Peyer's patch (tissue), 4 donors: Measurements from ENCODE around the gene FTO.

Experiments used
- POLR2A ChIP-seq, 2 donors: fragments of 450-650 bp; IDR thresholded peaks; one replicate each; pipeline ENCODE4 v1.5.1; 2017; ENCODE audit warnings: antibody characterized with exemption in 2 of 2, mild to moderate bottlenecking in 2 of 2, moderate library complexity in 2 of 2
- TF ChIP-seq, protein P1 (sequence below), 6 experiments: fragments of 450-650 bp in 4 of 6; fragments of 200-600 bp in 2 of 6; sonication (generic) in 1 of 6; IDR thresholded peaks; one replicate each; pipeline ENCODE4 v1.5.1; 2017 to 2019; ENCODE audit warnings: antibody characterized with exemption in 6 of 6, mild to moderate bottlenecking in 3 of 6, moderate library complexity in 1 of 6

DNA sequence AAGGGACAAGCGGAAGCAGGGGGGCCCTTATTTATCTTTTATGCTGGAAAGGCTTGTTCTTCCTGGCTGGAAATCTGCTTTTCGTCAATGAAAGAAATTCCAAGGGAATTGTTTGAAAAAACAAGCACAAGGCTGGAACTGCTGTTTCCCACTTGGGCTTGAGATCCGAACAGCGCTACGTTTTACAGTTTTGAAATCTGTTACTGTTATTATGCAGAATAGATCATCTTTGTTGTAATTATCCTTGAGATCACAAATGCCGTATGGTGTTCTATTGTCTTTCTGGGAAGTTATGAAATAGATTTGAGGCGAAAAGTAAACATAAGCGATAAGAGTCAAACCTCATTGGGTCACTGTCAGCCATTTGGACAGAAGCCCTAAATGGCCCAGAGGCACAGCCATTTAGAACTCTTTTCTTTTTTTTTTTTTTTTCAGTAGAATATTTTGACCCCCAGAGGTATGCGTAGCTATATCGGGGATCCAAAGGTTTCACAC, 359.4 kb downstream of the FTO start:
- TF ChIP-seq, protein P1, sequence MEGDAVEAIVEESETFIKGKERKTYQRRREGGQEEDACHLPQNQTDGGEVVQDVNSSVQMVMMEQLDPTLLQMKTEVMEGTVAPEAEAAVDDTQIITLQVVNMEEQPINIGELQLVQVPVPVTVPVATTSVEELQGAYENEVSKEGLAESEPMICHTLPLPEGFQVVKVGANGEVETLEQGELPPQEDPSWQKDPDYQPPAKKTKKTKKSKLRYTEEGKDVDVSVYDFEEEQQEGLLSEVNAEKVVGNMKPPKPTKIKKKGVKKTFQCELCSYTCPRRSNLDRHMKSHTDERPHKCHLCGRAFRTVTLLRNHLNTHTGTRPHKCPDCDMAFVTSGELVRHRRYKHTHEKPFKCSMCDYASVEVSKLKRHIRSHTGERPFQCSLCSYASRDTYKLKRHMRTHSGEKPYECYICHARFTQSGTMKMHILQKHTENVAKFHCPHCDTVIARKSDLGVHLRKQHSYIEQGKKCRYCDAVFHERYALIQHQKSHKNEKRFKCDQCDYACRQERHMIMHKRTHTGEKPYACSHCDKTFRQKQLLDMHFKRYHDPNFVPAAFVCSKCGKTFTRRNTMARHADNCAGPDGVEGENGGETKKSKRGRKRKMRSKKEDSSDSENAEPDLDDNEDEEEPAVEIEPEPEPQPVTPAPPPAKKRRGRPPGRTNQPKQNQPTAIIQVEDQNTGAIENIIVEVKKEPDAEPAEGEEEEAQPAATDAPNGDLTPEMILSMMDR (IDR thresholded peaks at IDR 0.05), result no peak
- TF ChIP-seq POLR2A (IDR thresholded peaks at IDR 0.05), result no peak
